Activated CD8-positive, alpha-beta memory T cell treated with anti-CD3 and anti-CD28 coated beads, Interleukin-2, amount 10 ng/mL, durations not matched to agents 7 days and 5 days (primary cell): ENCODE data around the gene MYO10. TPM values are rescaled to one million over a fixed set of nuclear protein-coding genes. Genes with fewer than 3 reads are reported as not detected.
"Not testable (repeated sequence)": the region's sequence is repeated elsewhere in the genome, so short reads cannot be mapped to it uniquely, and the experiment has no call there.

Source experiments
- ATAC-seq: fragments of 150-1000 bp; cut with Tn5 transposase; one replicate; pipeline ENCODE4 v1.10.0; 2021; ENCODE audit warnings: moderate library complexity
- CTCF ChIA-PET: fragments of 350-600 bp; sonication (Branson Sonifier 250); formaldehyde crosslinking; loops from one replicate; lab custom pipeline; 2021; ENCODE audit warnings: antibody characterized with exemption; lab: Charles Lee
- DNase-seq: peaks from one replicate; pipeline ENCODE4 v3.0.0-alpha.2; 2020
- H3K27ac Mint-ChIP-seq: one replicate; pipeline ENCODE4 v1.8.0; 2021; ENCODE audit warnings: mild to moderate bottlenecking, mixed read lengths
- H3K27me3 Mint-ChIP-seq: one replicate; pipeline ENCODE4 v1.8.0; 2021; ENCODE audit warnings: mixed read lengths
- H3K36me3 Mint-ChIP-seq: one replicate; pipeline ENCODE4 v1.8.0; 2021; ENCODE audit warnings: mild to moderate bottlenecking, mixed read lengths
- H3K4me1 Mint-ChIP-seq: one replicate; pipeline ENCODE4 v1.8.0; 2021; ENCODE audit warnings: mixed read lengths
- H3K4me3 Mint-ChIP-seq: one replicate; pipeline ENCODE4 v1.8.0; 2021; ENCODE audit warnings: mild to moderate bottlenecking, moderate library complexity, mixed read lengths
- H3K9me3 Mint-ChIP-seq: one replicate; pipeline ENCODE4 v1.8.0; 2022; ENCODE audit warnings: low read depth, mixed read lengths
- total RNA-seq, 2 experiments: library from RNA; stranded (reverse); gene quantifications; one replicate each; pipeline ENCODE4 v1.2.3, GENCODE V29; 2021

Gene MYO10
- total RNA-seq, 2 experiments from 2014 or later: not detected

GRCh38 chr5:16727755-16728325, 208.2 kb downstream of the MYO10 start:
- DNase-seq: no peak
- H3K27me3 Mint-ChIP-seq: peaks cover 5% of the 10 kb centered on the region
- no peak for ATAC-seq
- H3K4me3 Mint-ChIP-seq: no peak overlapping the region
- H3K27ac Mint-ChIP-seq: no peak overlapping the region
- CTCF ChIA-PET: interaction anchor here (0.7 kb wide), 1 partner anchor 384 kb away, joined by 3 read pairs; no protein-coding TSS in a partner anchor
- no peaks in the 10 kb centered on the region for H3K36me3 Mint-ChIP-seq
- H3K4me1 Mint-ChIP-seq: peaks cover 11% of the 10 kb centered on the region
- H3K9me3 Mint-ChIP-seq: peaks cover 2% of the 10 kb centered on the region

- Mint-ChIP-seq H3K36me3 (no peaks in the 10 kb centered on the region), H3K27me3 (peaks cover 5% of the 10 kb centered on the region), H3K4me3 (no peak overlapping the region), H3K9me3 (peaks cover 2% of the 10 kb centered on the region), H3K27ac (no peak overlapping the region), H3K4me1 (peaks cover 11% of the 10 kb centered on the region)
- DNase-seq (peak; percentile 64), ATAC-seq (peak; percentile 55)
- CTCF ChIA-PET: no interaction called here
Measured at GRCh38 chr5:16726538-16726946, 209.5 kb downstream of the MYO10 start.

GRCh38 chr5:16725575-16725974, 210.5 kb downstream of the MYO10 start:
- Mint-ChIP-seq H3K4me1 (peaks cover 11% of the 10 kb centered on the region), H3K27me3 (peaks cover 5% of the 10 kb centered on the region), H3K36me3 (no peaks in the 10 kb centered on the region), H3K27ac (no peak overlapping the region), H3K9me3 (peaks cover 2% of the 10 kb centered on the region), H3K4me3 (no peak overlapping the region)
- CTCF ChIA-PET: no interaction called here
- DNase-seq (no peak), ATAC-seq (no peak)

GRCh38 chr5:16723821-16724220, 212.3 kb downstream of the MYO10 start:
- peaks cover 2% of the 10 kb centered on the region for H3K9me3 Mint-ChIP-seq
- H3K4me3 Mint-ChIP-seq: no peak overlapping the region
- no peak overlapping the region for H3K27ac Mint-ChIP-seq
- DNase-seq (no peak), ATAC-seq (no peak)
- H3K27me3 Mint-ChIP-seq: peaks cover 5% of the 10 kb centered on the region
- CTCF ChIA-PET: interaction anchor here (1.8 kb wide), 1 partner anchor 9 kb away, joined by 4 read pairs; no protein-coding TSS in a partner anchor
- no peaks in the 10 kb centered on the region for H3K36me3 Mint-ChIP-seq
- H3K4me1 Mint-ChIP-seq: peaks cover 11% of the 10 kb centered on the region

GRCh38 chr5:16722097-16722495, 214.0 kb downstream of the MYO10 start:
- Mint-ChIP-seq H3K36me3 (no peaks in the 10 kb centered on the region), H3K4me3 (no peak overlapping the region), H3K27me3 (no peaks in the 10 kb centered on the region), H3K4me1 (peaks cover 11% of the 10 kb centered on the region), H3K27ac (no peak overlapping the region), H3K9me3 (peaks cover 2% of the 10 kb centered on the region)
- ATAC-seq (no peak), DNase-seq (no peak)
- CTCF ChIA-PET: no interaction called here

- H3K27me3 Mint-ChIP-seq: no peaks in the 10 kb centered on the region
- ATAC-seq (no peak), DNase-seq (no peak)
- CTCF ChIA-PET: no interaction called here
- H3K9me3 Mint-ChIP-seq: peaks cover 2% of the 10 kb centered on the region
- no peak overlapping the region for H3K27ac Mint-ChIP-seq
- H3K4me3 Mint-ChIP-seq: no peak overlapping the region
- no peaks in the 10 kb centered on the region for H3K36me3 Mint-ChIP-seq
- H3K4me1 Mint-ChIP-seq: peaks cover 6% of the 10 kb centered on the region
Measured at GRCh38 chr5:16721151-16722096, 214.7 kb downstream of the MYO10 start.

GRCh38 chr5:16718036-16718435, 218.1 kb downstream of the MYO10 start:
- H3K9me3 Mint-ChIP-seq, CTCF ChIA-PET, H3K4me1 Mint-ChIP-seq, DNase-seq, H3K27ac Mint-ChIP-seq, H3K27me3 Mint-ChIP-seq, H3K36me3 Mint-ChIP-seq, H3K4me3 Mint-ChIP-seq, ATAC-seq: not testable (repeated sequence)

- H3K36me3 Mint-ChIP-seq: no peaks in the 10 kb centered on the region
- peaks cover 6% of the 10 kb centered on the region for H3K27me3 Mint-ChIP-seq
- ATAC-seq: no peak
- CTCF ChIA-PET: interaction anchor here (0.6 to 1.1 kb wide), 2 partner anchors 23 to 128 kb away, joined by 3 read pairs; no protein-coding TSS in a partner anchor
- DNase-seq: no peak
- no peaks in the 10 kb centered on the region for H3K4me1 Mint-ChIP-seq
- no peak overlapping the region for H3K4me3 Mint-ChIP-seq
- H3K9me3 Mint-ChIP-seq: no peaks in the 10 kb centered on the region
- H3K27ac Mint-ChIP-seq: no peak overlapping the region
Measured at GRCh38 chr5:16713386-16713928, 222.6 kb downstream of the MYO10 start.

- no peaks in the 10 kb centered on the region for H3K9me3 Mint-ChIP-seq
- CTCF ChIA-PET: interaction anchor here (0.6 kb wide), 1 partner anchor 22 kb away, joined by 3 read pairs; no protein-coding TSS in a partner anchor
- H3K4me3 Mint-ChIP-seq: no peak overlapping the region
- peaks cover 6% of the 10 kb centered on the region for H3K27me3 Mint-ChIP-seq
- DNase-seq: no peak
- H3K4me1 Mint-ChIP-seq: no peaks in the 10 kb centered on the region
- no peak overlapping the region for H3K27ac Mint-ChIP-seq
- no peak for ATAC-seq
- no peaks in the 10 kb centered on the region for H3K36me3 Mint-ChIP-seq
Measured at GRCh38 chr5:16712620-16713019, 223.5 kb downstream of the MYO10 start.

GRCh38 chr5:16712178-16712577, 223.9 kb downstream of the MYO10 start:
- no peaks in the 10 kb centered on the region for H3K36me3 Mint-ChIP-seq
- H3K27me3 Mint-ChIP-seq: peaks cover 6% of the 10 kb centered on the region
- ATAC-seq (no peak), DNase-seq (no peak)
- H3K9me3 Mint-ChIP-seq: no peaks in the 10 kb centered on the region
- CTCF ChIA-PET: no interaction called here
- no peaks in the 10 kb centered on the region for H3K4me1 Mint-ChIP-seq
- H3K27ac Mint-ChIP-seq: no peak overlapping the region
- H3K4me3 Mint-ChIP-seq: no peak overlapping the region

GRCh38 chr5:16709691-16710433, 226.2 kb downstream of the MYO10 start:
- DNase-seq (no peak), ATAC-seq (no peak)
- Mint-ChIP-seq H3K27ac (no peak overlapping the region), H3K27me3 (peaks cover 6% of the 10 kb centered on the region), H3K4me1 (no peaks in the 10 kb centered on the region), H3K9me3 (no peaks in the 10 kb centered on the region), H3K4me3 (no peak overlapping the region), H3K36me3 (no peaks in the 10 kb centered on the region)
- CTCF ChIA-PET: interaction anchor here (1.1 kb wide), 1 partner anchor 480 kb away, joined by 3 read pairs; no protein-coding TSS in a partner anchor

- CTCF ChIA-PET: no interaction called here
- Mint-ChIP-seq H3K36me3 (no peaks in the 10 kb centered on the region), H3K4me1 (no peaks in the 10 kb centered on the region), H3K27me3 (peaks cover under 1% of the 10 kb centered on the region), H3K4me3 (no peak overlapping the region), H3K27ac (no peak overlapping the region), H3K9me3 (no peaks in the 10 kb centered on the region)
- DNase-seq (no peak), ATAC-seq (no peak)
Measured at GRCh38 chr5:16707869-16708192, 228.3 kb downstream of the MYO10 start.
